RWPE2 (cell line): Measurements from ENCODE around the gene ASTN2.

Source experiments
- ATAC-seq: fragments of 200-7000 bp; cut with Tn5 transposase; 3 replicates; pipeline ENCODE4 v1.9.1; 2021; ENCODE audit warnings: low read depth
- DNase-seq: peaks from one replicate; pipeline ENCODE4 v3.0.0-alpha.2; 2020; ENCODE audit warnings: low spot score
- H3K27ac ChIP-seq: fragments of 450-650 bp; 2 replicates; pipeline ENCODE4 v1.5.1; 2017; ENCODE audit warnings: mild to moderate bottlenecking; ENCODE audit not compliant: poor library complexity, severe bottlenecking
- H3K27me3 ChIP-seq: fragments of 250-450 bp; sonication (Bioruptor Pico); 2 replicates; pipeline ENCODE4 v1.5.1; 2021; ENCODE audit warnings: mild to moderate bottlenecking, moderate library complexity; ENCODE audit not compliant: insufficient read depth, poor library complexity, severe bottlenecking
- H3K36me3 ChIP-seq: fragments of 250-450 bp; sonication (Bioruptor Pico); 2 replicates; pipeline ENCODE4 v1.5.1; 2020; ENCODE audit warnings: low read depth, mild to moderate bottlenecking, moderate library complexity
- H3K4me1 ChIP-seq: fragments of 250-450 bp; sonication (Bioruptor Pico); 2 replicates; pipeline ENCODE4 v1.5.1; 2021; ENCODE audit warnings: mild to moderate bottlenecking, moderate library complexity; ENCODE audit not compliant: insufficient read depth, poor library complexity, severe bottlenecking
- H3K4me3 ChIP-seq: fragments of 250-450 bp; sonication (Bioruptor Pico); 2 replicates; pipeline ENCODE4 v1.5.1; 2021; ENCODE audit warnings: mild to moderate bottlenecking, moderate library complexity; ENCODE audit not compliant: severe bottlenecking
- H3K9me3 ChIP-seq: fragments of 250-450 bp; sonication (Bioruptor Pico); 2 replicates; pipeline ENCODE4 v1.5.1; 2021; ENCODE audit warnings: mild to moderate bottlenecking, moderate library complexity; ENCODE audit not compliant: severe bottlenecking
- TF ChIP-seq, protein P1 (sequence below): fragments of 450-650 bp; IDR thresholded peaks from one replicate; pipeline ENCODE4 v1.5.1; 2017; ENCODE audit warnings: mild to moderate bottlenecking, moderate library complexity; ENCODE audit not compliant: poor library complexity, severe bottlenecking

Gene ASTN2

DNA sequence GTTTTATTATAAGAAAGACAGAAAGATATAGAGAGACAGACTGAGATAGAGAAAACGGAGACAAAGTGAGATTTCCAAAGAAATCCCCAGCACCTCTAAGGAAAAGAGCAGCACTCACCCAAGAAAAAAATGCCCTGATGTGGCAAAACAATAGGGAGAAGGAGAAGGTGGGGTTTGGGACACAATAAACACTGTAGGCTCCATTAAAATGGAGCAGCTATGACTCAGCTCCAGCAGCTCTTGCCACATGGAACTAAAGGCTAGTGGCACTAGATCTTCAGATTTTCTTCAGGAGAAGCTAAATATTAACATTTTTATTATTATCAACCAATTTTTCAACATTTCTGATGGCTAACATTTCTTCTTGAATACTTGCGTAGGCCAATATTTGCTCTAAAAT is 406.0 kb downstream of the ASTN2 start:
- Histone ChIP-seq H3K27ac (no peak overlapping the region), H3K9me3 (no peaks in the 10 kb centered on the region), H3K4me1 (no peaks in the 10 kb centered on the region), H3K36me3 (no peaks in the 10 kb centered on the region), H3K27me3 (no peaks in the 10 kb centered on the region), H3K4me3 (no peak overlapping the region)
- DNase-seq = no peak
- ATAC-seq = no peak
- TF ChIP-seq, protein P1, sequence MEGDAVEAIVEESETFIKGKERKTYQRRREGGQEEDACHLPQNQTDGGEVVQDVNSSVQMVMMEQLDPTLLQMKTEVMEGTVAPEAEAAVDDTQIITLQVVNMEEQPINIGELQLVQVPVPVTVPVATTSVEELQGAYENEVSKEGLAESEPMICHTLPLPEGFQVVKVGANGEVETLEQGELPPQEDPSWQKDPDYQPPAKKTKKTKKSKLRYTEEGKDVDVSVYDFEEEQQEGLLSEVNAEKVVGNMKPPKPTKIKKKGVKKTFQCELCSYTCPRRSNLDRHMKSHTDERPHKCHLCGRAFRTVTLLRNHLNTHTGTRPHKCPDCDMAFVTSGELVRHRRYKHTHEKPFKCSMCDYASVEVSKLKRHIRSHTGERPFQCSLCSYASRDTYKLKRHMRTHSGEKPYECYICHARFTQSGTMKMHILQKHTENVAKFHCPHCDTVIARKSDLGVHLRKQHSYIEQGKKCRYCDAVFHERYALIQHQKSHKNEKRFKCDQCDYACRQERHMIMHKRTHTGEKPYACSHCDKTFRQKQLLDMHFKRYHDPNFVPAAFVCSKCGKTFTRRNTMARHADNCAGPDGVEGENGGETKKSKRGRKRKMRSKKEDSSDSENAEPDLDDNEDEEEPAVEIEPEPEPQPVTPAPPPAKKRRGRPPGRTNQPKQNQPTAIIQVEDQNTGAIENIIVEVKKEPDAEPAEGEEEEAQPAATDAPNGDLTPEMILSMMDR = no peak

DNA sequence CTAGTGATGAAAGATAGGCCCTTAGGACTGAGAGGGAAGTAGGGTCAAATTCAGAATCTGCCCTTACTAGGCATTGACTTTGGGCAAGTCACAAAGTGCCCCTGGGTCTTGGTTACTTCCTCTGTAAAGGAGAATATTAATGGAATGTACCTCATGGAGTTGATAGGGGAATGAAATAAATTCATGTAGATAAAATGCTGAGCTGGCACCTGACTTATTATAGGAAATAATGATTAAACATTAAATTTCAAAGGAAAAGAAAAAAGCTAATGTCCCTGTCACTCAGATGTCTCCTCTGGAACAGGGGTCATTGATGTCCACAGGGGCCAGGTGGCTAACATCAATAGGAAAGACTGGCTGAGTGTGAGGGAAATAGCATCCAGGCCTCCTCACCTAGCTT is 406.4 kb downstream of the ASTN2 start:
- DNase-seq (no peak), ATAC-seq (no peak)
- TF ChIP-seq, protein P1 = no peak

GRCh38 chr9:117002686-117003085 is 412.2 kb downstream of the ASTN2 start:
- Histone ChIP-seq H3K27me3 (no peaks in the 10 kb centered on the region), H3K36me3 (no peaks in the 10 kb centered on the region), H3K9me3 (no peaks in the 10 kb centered on the region), H3K27ac (no peak overlapping the region), H3K4me3 (no peak overlapping the region), H3K4me1 (no peaks in the 10 kb centered on the region)
- TF ChIP-seq, protein P1 = no peak
- ATAC-seq (no peak), DNase-seq (no peak)

More for the DNA sequence above, 406.4 kb downstream of the ASTN2 start:
- Histone ChIP-seq H3K36me3 (no peaks in the 10 kb centered on the region), H3K4me1 (no peaks in the 10 kb centered on the region), H3K4me3 (no peak overlapping the region), H3K27ac (no peak overlapping the region), H3K27me3 (no peaks in the 10 kb centered on the region), H3K9me3 (no peaks in the 10 kb centered on the region)

- TF ChIP-seq, protein P1 = no peak
- Histone ChIP-seq H3K36me3 (no peaks in the 10 kb centered on the region), H3K4me1 (no peaks in the 10 kb centered on the region), H3K4me3 (no peak overlapping the region), H3K27me3 (no peaks in the 10 kb centered on the region), H3K27ac (no peak overlapping the region), H3K9me3 (no peaks in the 10 kb centered on the region)
- ATAC-seq (no peak), DNase-seq (no peak)
Observed at GRCh38 chr9:117000834-117001233, 414.0 kb downstream of the ASTN2 start.

DNA sequence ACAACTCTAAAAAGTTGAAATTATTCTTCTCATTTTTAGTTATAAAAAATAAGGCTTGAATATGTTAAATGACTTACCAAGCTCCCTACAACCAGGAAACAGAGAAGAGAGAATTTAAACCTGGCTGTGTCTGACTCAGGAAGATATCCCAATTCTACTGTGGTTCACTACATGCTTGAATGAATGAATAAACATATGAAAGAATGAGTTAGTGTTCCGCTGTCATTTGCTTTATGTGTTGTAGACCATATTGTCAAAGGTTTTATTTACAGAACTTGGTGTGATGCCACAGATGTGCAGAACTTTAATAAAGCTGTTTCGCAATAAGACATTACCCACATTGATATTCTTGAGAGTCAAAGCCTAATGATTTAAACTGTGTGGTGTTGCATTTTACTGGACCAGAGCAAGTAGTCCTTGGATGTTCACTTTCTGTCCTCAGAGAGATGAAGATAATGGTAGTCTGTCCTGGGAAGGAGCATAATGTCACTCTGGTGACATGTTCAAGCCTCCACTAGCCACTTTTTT is 414.6 kb downstream of the ASTN2 start:
- Histone ChIP-seq H3K27ac (no peak overlapping the region), H3K36me3 (no peaks in the 10 kb centered on the region), H3K4me1 (no peaks in the 10 kb centered on the region), H3K9me3 (no peaks in the 10 kb centered on the region), H3K4me3 (no peak overlapping the region), H3K27me3 (no peaks in the 10 kb centered on the region)
- ATAC-seq = no peak
- DNase-seq = no peak
- TF ChIP-seq, protein P1 = no peak
